Activated naive CD4-positive, alpha-beta T cell treated with anti-CD3 and anti-CD28 coated beads, Interleukin-2, amount 10 ng/mL, durations not matched to agents 7 days and 5 days (primary cell): ENCODE data around the gene CCT2.

Source experiments
- CTCF ChIA-PET: fragments of 350-600 bp; sonication (Branson Sonifier 250); formaldehyde crosslinking; loops from one replicate; lab custom pipeline; 2021; ENCODE audit warnings: antibody characterized with exemption; lab: Charles Lee
- DNase-seq: peaks from one replicate; pipeline ENCODE4 v3.0.0-alpha.2; 2020
- H3K27ac Mint-ChIP-seq: one replicate; pipeline ENCODE4 v1.8.0; 2021; ENCODE audit warnings: mild to moderate bottlenecking, moderate library complexity, mixed read lengths
- H3K27me3 Mint-ChIP-seq: one replicate; pipeline ENCODE4 v1.8.0; 2021; ENCODE audit warnings: mild to moderate bottlenecking, mixed read lengths
- H3K36me3 Mint-ChIP-seq: one replicate; pipeline ENCODE4 v1.8.0; 2021; ENCODE audit warnings: mixed read lengths
- H3K4me1 Mint-ChIP-seq: one replicate; pipeline ENCODE4 v1.8.0; 2021; ENCODE audit warnings: mixed read lengths
- H3K4me3 Mint-ChIP-seq: one replicate; pipeline ENCODE4 v1.8.0; 2021; ENCODE audit warnings: mild to moderate bottlenecking, moderate library complexity, mixed read lengths
- H3K9me3 Mint-ChIP-seq: one replicate; pipeline ENCODE4 v1.8.0; 2021; ENCODE audit warnings: mixed read lengths

Gene CCT2

GRCh38 chr12:69570000-69570516 lies 15.2 kb upstream of the CCT2 start:
- H3K9me3 Mint-ChIP-seq: no peaks in the 10 kb centered on the region
- no peak for DNase-seq
- H3K27ac Mint-ChIP-seq: no peak overlapping the region
- H3K36me3 Mint-ChIP-seq: peaks cover 20% of the 10 kb centered on the region
- H3K27me3 Mint-ChIP-seq: no peaks in the 10 kb centered on the region
- CTCF ChIA-PET: interaction anchor here (0.8 to 4.7 kb wide), 14 partner anchors 10 to 279 kb away, joined by 3 to 52 read pairs (median 10); partner anchors contain the start of gene FRS2
- H3K4me1 Mint-ChIP-seq: peaks cover 5% of the 10 kb centered on the region
- no peak overlapping the region for H3K4me3 Mint-ChIP-seq

- Mint-ChIP-seq H3K9me3 (no peaks in the 10 kb centered on the region), H3K27me3 (no peaks in the 10 kb centered on the region), H3K4me3 (no peak overlapping the region), H3K27ac (no peak overlapping the region), H3K36me3 (peaks cover 20% of the 10 kb centered on the region), H3K4me1 (peaks cover 5% of the 10 kb centered on the region)
- CTCF ChIA-PET: interaction anchor here (0.7 to 4.7 kb wide), 15 partner anchors 8 to 279 kb away, joined by 3 to 52 read pairs (median 10); partner anchors contain the start of gene FRS2
- DNase-seq: peak; percentile 65
Observed at GRCh38 chr12:69570545-69571399, 14.5 kb upstream of the CCT2 start.

GRCh38 chr12:69575346-69575745 lies 9.9 kb upstream of the CCT2 start:
- no peaks in the 10 kb centered on the region for H3K9me3 Mint-ChIP-seq
- CTCF ChIA-PET: no interaction called here
- H3K4me3 Mint-ChIP-seq: no peak overlapping the region
- H3K36me3 Mint-ChIP-seq: peaks cover 20% of the 10 kb centered on the region
- no peak for DNase-seq
- H3K4me1 Mint-ChIP-seq: peaks cover 5% of the 10 kb centered on the region
- H3K27ac Mint-ChIP-seq: no peak overlapping the region
- no peaks in the 10 kb centered on the region for H3K27me3 Mint-ChIP-seq

- no peak for DNase-seq
- Mint-ChIP-seq H3K4me3 (no peak overlapping the region), H3K27me3 (no peaks in the 10 kb centered on the region), H3K9me3 (no peaks in the 10 kb centered on the region), H3K36me3 (peaks cover 12% of the 10 kb centered on the region), H3K4me1 (peaks cover 5% of the 10 kb centered on the region), H3K27ac (no peak overlapping the region)
- CTCF ChIA-PET: no interaction called here
Observed at GRCh38 chr12:69578283-69578682, 7.0 kb upstream of the CCT2 start.

GRCh38 chr12:69579029-69579428 lies 6.2 kb upstream of the CCT2 start:
- H3K27ac Mint-ChIP-seq: no peak overlapping the region
- H3K4me1 Mint-ChIP-seq: peaks cover 1% of the 10 kb centered on the region
- no peaks in the 10 kb centered on the region for H3K9me3 Mint-ChIP-seq
- H3K4me3 Mint-ChIP-seq: no peak overlapping the region
- no peak for DNase-seq
- no peaks in the 10 kb centered on the region for H3K27me3 Mint-ChIP-seq
- CTCF ChIA-PET: interaction anchor here (3.1 kb wide), 1 partner anchor 9 kb away, joined by 22 read pairs; no protein-coding TSS in a partner anchor
- H3K36me3 Mint-ChIP-seq: peaks cover 9% of the 10 kb centered on the region

- H3K4me3 Mint-ChIP-seq: no peak overlapping the region
- H3K27me3 Mint-ChIP-seq: no peaks in the 10 kb centered on the region
- CTCF ChIA-PET: interaction anchor here (1.0 to 3.1 kb wide), 2 partner anchors 10 to 289 kb away, joined by 3 to 22 read pairs; no protein-coding TSS in a partner anchor
- H3K36me3 Mint-ChIP-seq: no peaks in the 10 kb centered on the region
- H3K4me1 Mint-ChIP-seq: peaks cover 3% of the 10 kb centered on the region
- no peak for DNase-seq
- H3K9me3 Mint-ChIP-seq: no peaks in the 10 kb centered on the region
- H3K27ac Mint-ChIP-seq: no peak overlapping the region
Observed at GRCh38 chr12:69580074-69580473, 5.2 kb upstream of the CCT2 start.

- no peak overlapping the region for H3K27ac Mint-ChIP-seq
- no peak overlapping the region for H3K4me3 Mint-ChIP-seq
- CTCF ChIA-PET: interaction anchor here (2.6 kb wide), 1 partner anchor 12 kb away, joined by 12 read pairs; no protein-coding TSS in a partner anchor
- DNase-seq: no peak
- H3K27me3 Mint-ChIP-seq: no peaks in the 10 kb centered on the region
- peaks cover 17% of the 10 kb centered on the region for H3K36me3 Mint-ChIP-seq
- H3K9me3 Mint-ChIP-seq: no peaks in the 10 kb centered on the region
- peaks cover 17% of the 10 kb centered on the region for H3K4me1 Mint-ChIP-seq
Observed at GRCh38 chr12:69583203-69583602, 2.1 kb upstream of the CCT2 start.

GRCh38 chr12:69588527-69588926 lies 3.3 kb downstream of the CCT2 start:
- DNase-seq: no peak
- Mint-ChIP-seq H3K9me3 (no peaks in the 10 kb centered on the region), H3K4me1 (peaks cover 25% of the 10 kb centered on the region), H3K27me3 (no peaks in the 10 kb centered on the region), H3K36me3 (peaks cover 53% of the 10 kb centered on the region), H3K27ac (no peak overlapping the region), H3K4me3 (no peak overlapping the region)
- CTCF ChIA-PET: no interaction called here

- no peak overlapping the region for H3K4me3 Mint-ChIP-seq
- no peak overlapping the region for H3K27ac Mint-ChIP-seq
- H3K4me1 Mint-ChIP-seq: peaks cover 25% of the 10 kb centered on the region
- CTCF ChIA-PET: interaction anchor here (0.5 to 0.7 kb wide), 2 partner anchors 18 to 1200 kb away, joined by 3 read pairs; no protein-coding TSS in a partner anchor
- DNase-seq: no peak
- no peaks in the 10 kb centered on the region for H3K9me3 Mint-ChIP-seq
- no peaks in the 10 kb centered on the region for H3K27me3 Mint-ChIP-seq
- H3K36me3 Mint-ChIP-seq: peaks cover 58% of the 10 kb centered on the region
Observed at GRCh38 chr12:69589082-69589481, 3.8 kb downstream of the CCT2 start.

- H3K27ac Mint-ChIP-seq: no peak overlapping the region
- peaks cover 61% of the 10 kb centered on the region for H3K36me3 Mint-ChIP-seq
- H3K4me1 Mint-ChIP-seq: peaks cover 2% of the 10 kb centered on the region
Observed at GRCh38 chr12:69595689-69596088, 10.4 kb downstream of the CCT2 start.

GRCh38 chr12:69598174-69598753 lies 13.0 kb downstream of the CCT2 start:
- Mint-ChIP-seq H3K9me3 (no peaks in the 10 kb centered on the region), H3K36me3 (peaks cover 63% of the 10 kb centered on the region), H3K27ac (no peak overlapping the region), H3K4me3 (no peak overlapping the region), H3K4me1 (no peaks in the 10 kb centered on the region), H3K27me3 (no peaks in the 10 kb centered on the region)
- CTCF ChIA-PET: no interaction called here
- no peak for DNase-seq

More at GRCh38 chr12:69595689-69596088, 10.4 kb downstream of the CCT2 start:
- Mint-ChIP-seq H3K4me3 (no peak overlapping the region), H3K27me3 (no peaks in the 10 kb centered on the region), H3K9me3 (no peaks in the 10 kb centered on the region)
- CTCF ChIA-PET: interaction anchor here (1.0 kb wide), 1 partner anchor 43 kb away, joined by 3 read pairs; no protein-coding TSS in a partner anchor
- no peak for DNase-seq

- H3K9me3 Mint-ChIP-seq: no peaks in the 10 kb centered on the region
- CTCF ChIA-PET: interaction anchor here (0.5 to 0.7 kb wide), 4 partner anchors 15 to 441 kb away, joined by 3 read pairs; no protein-coding TSS in a partner anchor
Observed at GRCh38 chr12:69600804-69601203, 15.5 kb downstream of the CCT2 start.

GRCh38 chr12:69601962-69602685 lies 16.9 kb downstream of the CCT2 start:
- Mint-ChIP-seq H3K27ac (no peak overlapping the region), H3K9me3 (no peaks in the 10 kb centered on the region), H3K36me3 (peaks cover 45% of the 10 kb centered on the region), H3K4me3 (no peak overlapping the region), H3K27me3 (no peaks in the 10 kb centered on the region), H3K4me1 (no peaks in the 10 kb centered on the region)
- no peak for DNase-seq
- CTCF ChIA-PET: no interaction called here

More at GRCh38 chr12:69600804-69601203, 15.5 kb downstream of the CCT2 start:
- Mint-ChIP-seq H3K4me3 (no peak overlapping the region), H3K27me3 (no peaks in the 10 kb centered on the region), H3K4me1 (no peaks in the 10 kb centered on the region), H3K27ac (no peak overlapping the region), H3K36me3 (peaks cover 53% of the 10 kb centered on the region)
- DNase-seq: no peak

GRCh38 chr12:69602954-69603353 lies 17.7 kb downstream of the CCT2 start:
- H3K4me3 Mint-ChIP-seq: no peak overlapping the region
- no peak overlapping the region for H3K27ac Mint-ChIP-seq
- H3K36me3 Mint-ChIP-seq: peaks cover 38% of the 10 kb centered on the region
- H3K4me1 Mint-ChIP-seq: no peaks in the 10 kb centered on the region
- H3K9me3 Mint-ChIP-seq: no peaks in the 10 kb centered on the region
- H3K27me3 Mint-ChIP-seq: no peaks in the 10 kb centered on the region
- CTCF ChIA-PET: no interaction called here
- DNase-seq: no peak
